ENCODE data around the gene SPECC1.

DNA sequence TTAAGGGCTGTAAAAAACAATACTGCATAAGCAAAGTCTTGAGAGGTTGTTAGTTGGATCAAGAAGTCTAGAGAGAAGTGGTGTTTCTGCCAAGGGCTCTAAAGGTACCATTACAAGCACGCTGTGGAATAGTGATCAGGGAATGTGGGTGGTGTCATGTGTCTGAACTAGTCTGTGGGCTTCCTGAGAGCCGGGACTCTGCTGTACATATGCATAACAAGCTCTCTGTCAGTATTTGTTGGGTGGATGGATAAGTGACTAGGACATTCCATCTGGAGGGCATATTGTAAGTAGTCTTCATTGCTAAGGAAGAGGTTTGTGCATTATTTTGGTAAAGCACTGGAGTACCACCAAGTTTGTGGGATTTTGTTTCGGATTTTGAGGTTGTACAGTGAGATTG lies 248.6 kb downstream of the SPECC1 start:
- TF ChIP-seq ZNF274 (IDR thresholded peaks at IDR 0.05; ENCODE audit: low read depth, low read length) (no peak), YY1 (IDR thresholded peaks at IDR 0.05; ENCODE audit: insufficient read depth, insufficient read length) (no peak)

Data from NT2/D1 (cell line).